Left ventricle myocardium inferior (tissue), 1 donor: ENCODE results near the gene PHF10. TPM values are rescaled to one million over a fixed set of nuclear protein-coding genes. Genes with fewer than 3 reads are reported as not detected.

Experiments used
- DNase-seq: peaks from one replicate; pipeline ENCODE4 v3.0.0-alpha.2; 2020
- H3K27ac ChIP-seq: fragments of 200-600 bp; replicated peaks from 2 replicates; pipeline ENCODE4 v1.8.0; 2021
- H3K27me3 ChIP-seq: fragments of 200-600 bp; 2 replicates; pipeline ENCODE4 v1.8.0; 2021; ENCODE audit warnings: low read depth
- H3K36me3 ChIP-seq: fragments of 200-600 bp; 2 replicates; pipeline ENCODE4 v1.8.0; 2021
- H3K4me1 ChIP-seq: fragments of 200-600 bp; 2 replicates; pipeline ENCODE4 v1.8.0; 2021
- H3K4me3 ChIP-seq: fragments of 200-600 bp; 2 replicates; pipeline ENCODE4 v1.8.0; 2021; ENCODE audit warnings: mild to moderate bottlenecking, moderate library complexity
- H3K9me3 ChIP-seq: fragments of 200-600 bp; replicated peaks from 2 replicates; pipeline ENCODE4 v1.8.0; 2021
- intact Hi-C: fragments of 100-400 bp; cut with micrococcal nuclease; formaldehyde crosslinking; loops from one replicate; pipeline ENCODE4 v1.11.0; 2022
- total RNA-seq: library from RNA; stranded (reverse); fragmentation: NEBNext Ultra II Directional; extraction: Animal tissue kit (Norgen Biotek cat#: 25700); gene quantifications from one replicate; pipeline ENCODE4 v1.2.1, GENCODE V29; 2021
- TF ChIP-seq, protein P1 (sequence below): fragments of 200-600 bp; IDR thresholded peaks from 2 replicates; pipeline ENCODE4 v1.8.0; 2021; ENCODE audit warnings: antibody characterized with exemption, mild to moderate bottlenecking, borderline replicate concordance
- donor health status: DM: no; HTN: yes; CAD: no; lungs with severe emphysema.

PHF10 gene
- total RNA-seq, 1 donor from 2014 or later, result 56.6 TPM

DNA sequence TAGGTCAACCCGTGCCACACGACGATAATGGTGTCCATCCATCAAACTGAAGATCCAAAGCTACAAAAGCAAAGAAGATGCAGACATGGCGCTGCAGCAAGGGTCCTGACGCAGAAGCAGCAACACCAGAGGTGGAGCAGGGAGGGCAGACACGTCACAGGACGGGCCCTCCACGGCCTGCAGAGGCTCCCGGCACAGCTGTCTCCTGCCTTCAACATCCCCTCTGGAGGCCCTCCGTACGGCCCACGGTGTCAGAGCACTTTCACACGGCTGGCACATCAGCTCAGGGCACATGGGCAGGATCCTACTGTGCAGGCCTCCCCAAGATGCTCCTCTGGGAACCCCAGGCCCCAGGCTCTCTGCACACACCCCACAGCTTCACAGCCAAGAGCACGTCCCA, 60.1 kb downstream of the PHF10 start:
- TF ChIP-seq, protein P1, sequence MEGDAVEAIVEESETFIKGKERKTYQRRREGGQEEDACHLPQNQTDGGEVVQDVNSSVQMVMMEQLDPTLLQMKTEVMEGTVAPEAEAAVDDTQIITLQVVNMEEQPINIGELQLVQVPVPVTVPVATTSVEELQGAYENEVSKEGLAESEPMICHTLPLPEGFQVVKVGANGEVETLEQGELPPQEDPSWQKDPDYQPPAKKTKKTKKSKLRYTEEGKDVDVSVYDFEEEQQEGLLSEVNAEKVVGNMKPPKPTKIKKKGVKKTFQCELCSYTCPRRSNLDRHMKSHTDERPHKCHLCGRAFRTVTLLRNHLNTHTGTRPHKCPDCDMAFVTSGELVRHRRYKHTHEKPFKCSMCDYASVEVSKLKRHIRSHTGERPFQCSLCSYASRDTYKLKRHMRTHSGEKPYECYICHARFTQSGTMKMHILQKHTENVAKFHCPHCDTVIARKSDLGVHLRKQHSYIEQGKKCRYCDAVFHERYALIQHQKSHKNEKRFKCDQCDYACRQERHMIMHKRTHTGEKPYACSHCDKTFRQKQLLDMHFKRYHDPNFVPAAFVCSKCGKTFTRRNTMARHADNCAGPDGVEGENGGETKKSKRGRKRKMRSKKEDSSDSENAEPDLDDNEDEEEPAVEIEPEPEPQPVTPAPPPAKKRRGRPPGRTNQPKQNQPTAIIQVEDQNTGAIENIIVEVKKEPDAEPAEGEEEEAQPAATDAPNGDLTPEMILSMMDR, result no peak
- H3K27me3 ChIP-seq, result no peaks in the 10 kb centered on the region
- no peak overlapping the region for H3K27ac ChIP-seq
- DNase-seq, result no peak
- H3K4me1 ChIP-seq, result peaks cover 4% of the 10 kb centered on the region
- H3K36me3 ChIP-seq, result peaks cover 52% of the 10 kb centered on the region
- H3K9me3 ChIP-seq, result no peaks in the 10 kb centered on the region
- intact Hi-C loops, result no loop called here
- no peak overlapping the region for H3K4me3 ChIP-seq

DNA sequence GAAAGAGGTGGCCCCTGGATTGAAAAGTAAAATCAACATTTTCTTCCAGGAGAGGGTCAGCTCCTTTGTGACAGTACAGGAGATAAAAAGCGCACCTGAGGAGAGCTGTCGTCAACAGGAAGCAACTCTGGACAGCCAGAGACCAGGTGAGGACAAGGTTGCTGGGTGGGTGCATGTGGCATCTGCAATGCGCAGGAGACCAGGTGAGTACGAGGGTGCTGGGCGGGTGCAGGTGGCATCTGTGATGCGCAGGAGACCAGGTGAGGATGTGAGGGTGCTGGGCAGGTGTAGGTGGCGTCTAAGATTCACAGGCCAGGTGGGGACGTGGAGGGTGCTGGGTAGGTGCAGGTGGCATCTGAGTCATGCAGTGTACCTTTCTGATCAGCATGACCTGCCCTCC, 60.8 kb downstream of the PHF10 start:
- peaks cover 56% of the 10 kb centered on the region for H3K36me3 ChIP-seq
- intact Hi-C loops, result no loop called here
- H3K27me3 ChIP-seq, result no peaks in the 10 kb centered on the region
- no peaks in the 10 kb centered on the region for H3K4me1 ChIP-seq
- DNase-seq, result no peak
- H3K27ac ChIP-seq, result no peak overlapping the region
- TF ChIP-seq, protein P1, result no peak
- no peak overlapping the region for H3K4me3 ChIP-seq
- no peaks in the 10 kb centered on the region for H3K9me3 ChIP-seq

GRCh38 chr6:169661391-169661756, 62.9 kb downstream of the PHF10 start:
- Histone ChIP-seq H3K36me3 (peaks cover 42% of the 10 kb centered on the region), H3K27me3 (no peaks in the 10 kb centered on the region), H3K4me1 (no peaks in the 10 kb centered on the region), H3K4me3 (no peak overlapping the region), H3K27ac (no peak overlapping the region), H3K9me3 (no peaks in the 10 kb centered on the region)
- DNase-seq, result no peak
- intact Hi-C loops, result no loop called here
- TF ChIP-seq, protein P1, result no peak

- intact Hi-C loops, result no loop called here
- peaks cover 39% of the 10 kb centered on the region for H3K36me3 ChIP-seq
- no peaks in the 10 kb centered on the region for H3K4me1 ChIP-seq
- no peaks in the 10 kb centered on the region for H3K27me3 ChIP-seq
- H3K4me3 ChIP-seq, result no peak overlapping the region
- no peaks in the 10 kb centered on the region for H3K9me3 ChIP-seq
- TF ChIP-seq, protein P1, result no peak
- H3K27ac ChIP-seq, result no peak overlapping the region
- no peak for DNase-seq
These were observed 63.4 kb downstream of the PHF10 start for GRCh38 chr6:169660751-169661390.

GRCh38 chr6:169659820-169660610, 64.3 kb downstream of the PHF10 start:
- DNase-seq, result no peak
- Histone ChIP-seq H3K9me3 (no peaks in the 10 kb centered on the region), H3K36me3 (peaks cover 31% of the 10 kb centered on the region), H3K27ac (no peak overlapping the region), H3K4me3 (no peak overlapping the region), H3K27me3 (no peaks in the 10 kb centered on the region), H3K4me1 (peaks cover 8% of the 10 kb centered on the region)
- TF ChIP-seq, protein P1, result no peak
- intact Hi-C loops, result no loop called here
